SK-N-SH (cell line): ENCODE data around the gene PDE4A. TPM values are rescaled to one million over a fixed set of nuclear protein-coding genes. Genes with fewer than 3 reads are reported as not detected.

Experiments
- CTCF ChIA-PET: fragments of 300-600, 350-600 bp; formaldehyde crosslinking; extraction: SDS; loops from one replicate; lab custom pipeline; 2021; lab: Yijun Ruan, JAX
- POLR2A ChIA-PET: fragments of 350-600 bp; sonication (Branson Sonifier 250); formaldehyde crosslinking; extraction: SDS; loops from one replicate; lab custom pipeline; 2020; ENCODE audit warnings: antibody characterized with exemption, inconsistent platforms; lab: Yijun Ruan, JAX
- DNase-seq: peaks from one replicate; pipeline ENCODE4 v3.0.0; 2012
- H2AFZ ChIP-seq: fragments of 200-600 bp; sonication (generic); 2 replicates; pipeline ENCODE4 v1.8.1; 2016; ENCODE audit warnings: antibody characterized with exemption, mild to moderate bottlenecking, low read depth
- H3F3A ChIP-seq: fragments of 200-600 bp; sonication (generic); replicated peaks from 2 replicates; pipeline ENCODE3; 2016; ENCODE audit warnings: antibody characterized with exemption, mild to moderate bottlenecking; ENCODE audit not compliant: insufficient read depth
- H3K27ac ChIP-seq, 2 experiments: fragments of 200-500 bp in 1 of 2; fragments of 200-600 bp in 1 of 2; sonication (Bioruptor generic) in 1 of 2; sonication (generic), shearing (Covaris generic) in 1 of 2; 2 replicates each; pipeline versions ENCODE4 v1.5.1 to v1.6.1; 2014 to 2016; ENCODE audit warnings: low read depth in 2 of 2, inconsistent platforms in 1 of 2, low read length in 1 of 2, mild to moderate bottlenecking in 1 of 2, mixed read lengths in 1 of 2
- H3K27me3 ChIP-seq: fragments of 200-600 bp; sonication (generic), shearing (Covaris generic); 2 replicates; pipeline ENCODE4 v1.6.1; 2016; ENCODE audit warnings: mixed run types; ENCODE audit not compliant: insufficient read depth
- H3K36me3 ChIP-seq, 2 experiments: fragments of 200-500 bp in 1 of 2; fragments of 200-600 bp in 1 of 2; sonication (Bioruptor generic) in 1 of 2; sonication (generic) in 1 of 2; replicated peaks in 1 of 2; 2 replicates each; pipeline versions ENCODE3 to v1.5.1; 2014 to 2016; ENCODE audit warnings: low read length in 1 of 2, mild to moderate bottlenecking in 1 of 2; ENCODE audit not compliant: insufficient read depth in 2 of 2, control insufficient read depth in 1 of 2
- H3K4me1 ChIP-seq, 2 experiments: fragments of 200-500 bp in 1 of 2; fragments of 200-600 bp in 1 of 2; sonication (Bioruptor generic) in 1 of 2; sonication (generic), shearing (Covaris generic) in 1 of 2; 2 replicates each; pipeline versions ENCODE4 v1.5.1 to v1.6.1; 2014 to 2016; ENCODE audit warnings: low read depth in 1 of 2, low read length in 1 of 2, mixed run types in 1 of 2; ENCODE audit not compliant: insufficient read depth in 2 of 2, control insufficient read depth in 1 of 2
- H3K4me2 ChIP-seq: fragments of 200-600 bp; sonication (generic), shearing (Covaris generic); 2 replicates; pipeline ENCODE4 v1.6.1; 2017; ENCODE audit warnings: mixed run types
- H3K4me3 ChIP-seq, 2 experiments: fragments of 200-500 bp in 1 of 2; fragments of 200-600 bp in 1 of 2; sonication (Bioruptor generic) in 1 of 2; sonication (generic), shearing (Covaris generic) in 1 of 2; 2 replicates each; pipeline versions ENCODE4 v1.5.1 to v1.8.1; 2014 to 2016; ENCODE audit warnings: low read depth in 2 of 2, inconsistent platforms in 1 of 2, low read length in 1 of 2, mild to moderate bottlenecking in 1 of 2, mixed read lengths in 1 of 2, moderate library complexity in 1 of 2
- H3K79me2 ChIP-seq: fragments of 200-600 bp; sonication (generic); 2 replicates; pipeline ENCODE4 v1.8.1; 2017; ENCODE audit warnings: mild to moderate bottlenecking; ENCODE audit not compliant: insufficient read depth
- H3K9ac ChIP-seq: fragments of 200-600 bp; sonication (generic); 2 replicates; pipeline ENCODE4 v1.6.1; 2017; ENCODE audit warnings: mixed run types
- H3K9me2 ChIP-seq: fragments of 200-600 bp; sonication (generic); 2 replicates; pipeline ENCODE4 v1.6.1; 2017; ENCODE audit warnings: mixed run types
- H3K9me3 ChIP-seq: fragments of 200-600 bp; sonication (generic); 2 replicates; pipeline ENCODE4 v1.6.1; 2017; ENCODE audit warnings: mixed run types, mild to moderate bottlenecking, moderate library complexity
- H4K20me1 ChIP-seq: fragments of 200-600 bp; sonication (generic); 2 replicates; pipeline ENCODE4 v1.6.1; 2017; ENCODE audit warnings: mild to moderate bottlenecking, mixed run types; ENCODE audit not compliant: insufficient read depth
- ELF1 ChIP-seq: IDR thresholded peaks from 2 replicates; pipeline ENCODE4 v1.4.0; 2012
- EP300 ChIP-seq, 2 experiments: IDR thresholded peaks; 2 replicates each; pipeline versions ENCODE4 v1.4.0 to v1.6.1; 2012; ENCODE audit warnings: borderline replicate concordance in 1 of 2, low read depth in 1 of 2, low read length in 1 of 2
- FOXJ3 ChIP-seq: sonication (generic); formaldehyde crosslinking; IDR thresholded peaks from 2 replicates; pipeline ENCODE4 v1.5.1; 2020; ENCODE audit warnings: mild to moderate bottlenecking, missing genetic modification reagents
- FOXM1 ChIP-seq: IDR thresholded peaks from 2 replicates; pipeline ENCODE4 v1.4.0; 2012; ENCODE audit warnings: low read depth, mild to moderate bottlenecking
- GABPA ChIP-seq: IDR thresholded peaks from 2 replicates; pipeline ENCODE4 v1.4.0; 2012; ENCODE audit warnings: low read depth, mild to moderate bottlenecking
- JUND ChIP-seq: IDR thresholded peaks from 2 replicates; pipeline ENCODE4 v1.4.0; 2012
- MEF2A ChIP-seq: IDR thresholded peaks from 2 replicates; pipeline ENCODE4 v1.4.0; 2012; ENCODE audit warnings: low read depth, borderline replicate concordance
- MXI1 ChIP-seq: IDR thresholded peaks from 2 replicates; pipeline ENCODE4 v1.6.1; 2012; ENCODE audit warnings: mild to moderate bottlenecking, low read depth, low read length, improper control_type of control experiment
- NFIC ChIP-seq: IDR thresholded peaks from 2 replicates; pipeline ENCODE4 v1.4.0; 2012; ENCODE audit warnings: borderline replicate concordance
- NRF1 ChIP-seq: IDR thresholded peaks from 2 replicates; pipeline ENCODE4 v1.6.1; 2012; ENCODE audit warnings: low read depth, mild to moderate bottlenecking, low read length
- POLR2AphosphoS5 ChIP-seq: IDR thresholded peaks from 2 replicates; pipeline ENCODE4 v1.6.1; 2012; ENCODE audit warnings: low read depth, low read length
- RAD21 ChIP-seq: IDR thresholded peaks from 2 replicates; pipeline ENCODE4 v1.6.1; 2012; ENCODE audit warnings: mild to moderate bottlenecking, low read length
- RCOR1 ChIP-seq: fragments of 150-350 bp; IDR thresholded peaks from 2 replicates; pipeline ENCODE4 v1.6.1; 2017; ENCODE audit warnings: antibody characterized with exemption, low read length
- RFX5 ChIP-seq: IDR thresholded peaks from 2 replicates; pipeline ENCODE4 v1.6.1; 2012; ENCODE audit warnings: mild to moderate bottlenecking, improper control_type of control experiment, low read length
- SIN3A ChIP-seq: IDR thresholded peaks from 2 replicates; pipeline ENCODE4 v1.6.1; 2012; ENCODE audit warnings: low read depth, mild to moderate bottlenecking, low read length, moderate library complexity, borderline replicate concordance
- TAF1 ChIP-seq: IDR thresholded peaks from 2 replicates; pipeline ENCODE4 v1.6.1; 2012; ENCODE audit warnings: low read depth, mild to moderate bottlenecking, low read length, moderate library complexity, borderline replicate concordance
- TEAD4 ChIP-seq: IDR thresholded peaks from 2 replicates; pipeline ENCODE4 v1.4.0; 2012; ENCODE audit warnings: mild to moderate bottlenecking, borderline replicate concordance; ENCODE audit not compliant: insufficient read depth
- USF1 ChIP-seq: IDR thresholded peaks from 2 replicates; pipeline ENCODE4 v1.4.0; 2012; ENCODE audit warnings: low read depth, borderline replicate concordance
- YY1 ChIP-seq: IDR thresholded peaks from 2 replicates; pipeline ENCODE4 v1.4.0; 2012; ENCODE audit warnings: low read depth, mild to moderate bottlenecking
- WGBS: methylation state at CpG from one replicate; pipeline ENCODE4 v1.1.6; 2017; ENCODE audit warnings: low lambda C conversion rate; 5-methylcytosine and 5-hydroxymethylcytosine counted together
- polyA plus RNA-seq, 3 experiments: library from polyadenylated mRNA; depleted of rRNA; stranded (reverse); fragments of >200 nt; gene quantifications; 2 replicates each; pipeline ENCODE4 v1.2.3, GENCODE V29; 2012
- TF ChIP-seq, protein P1 (sequence below): fragments of 150-350 bp; IDR thresholded peaks from 2 replicates; pipeline ENCODE4 v1.6.1; 2016; ENCODE audit warnings: mild to moderate bottlenecking, low read depth, low read length
- TF ChIP-seq, protein P2 (sequence below): IDR thresholded peaks from 2 replicates; pipeline ENCODE4 v1.4.0; 2012; ENCODE audit warnings: low read depth
- TF ChIP-seq, protein P3 (sequence below): fragments of 150-350 bp; IDR thresholded peaks from 2 replicates; pipeline ENCODE4 v1.6.1; 2017; ENCODE audit warnings: antibody characterized with exemption, low read length, low read depth, borderline replicate concordance

The PDE4A gene
- polyA plus RNA-seq, 1 of the 3 experiments (the other 2 are of a cell fraction): 2.9 TPM

- H3K9ac ChIP-seq: peak overlapping the region; percentile 56; the same call in 1 of the 2 replicates
Observed at GRCh38 chr19:10416083-10416379, 4.3 kb upstream of the PDE4A start.

DNA sequence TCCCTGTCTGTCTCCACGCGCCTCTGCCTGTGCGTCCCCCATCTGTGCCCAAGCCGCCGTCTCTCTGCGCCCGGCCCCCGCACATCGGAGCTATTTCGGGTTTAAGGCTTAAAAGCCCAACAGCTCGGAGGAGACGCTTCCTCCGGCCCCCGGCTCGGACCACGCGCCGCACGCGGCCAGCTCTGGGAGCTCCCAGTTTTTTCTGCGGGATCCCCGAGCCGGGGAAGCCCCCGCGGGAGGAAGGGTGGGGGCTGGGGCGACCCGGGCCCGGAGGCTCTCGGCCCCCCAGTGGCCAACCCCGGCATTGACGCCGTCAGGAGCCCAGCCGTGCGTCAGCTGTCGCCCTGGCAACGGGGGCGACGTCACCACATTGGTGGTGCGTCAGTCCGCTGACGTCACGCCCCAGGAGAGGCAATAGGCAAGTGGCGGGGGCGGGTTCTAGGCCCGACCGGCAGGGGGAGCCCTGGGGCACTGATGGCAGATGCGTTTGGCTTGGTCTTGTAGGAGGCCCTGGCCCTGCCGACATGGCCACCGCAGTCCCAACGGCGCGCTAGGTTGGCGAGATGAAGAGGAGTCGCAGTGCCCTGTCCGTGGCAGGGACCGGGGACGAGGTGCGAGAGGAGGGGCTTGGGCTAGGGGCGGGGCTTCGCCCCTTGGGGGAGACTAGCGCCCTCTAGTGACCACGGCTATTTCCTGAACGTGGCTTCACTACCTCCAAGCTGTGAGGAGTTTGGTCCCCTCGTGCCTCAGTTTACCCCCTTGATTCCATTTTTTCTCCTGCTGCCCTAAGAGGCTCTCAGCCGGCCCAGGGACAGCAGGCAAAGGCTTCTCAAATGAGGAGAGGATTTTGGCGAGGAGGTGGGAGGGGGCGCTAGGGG, 3.7 kb upstream of the PDE4A start:
- peak; percentile 99 for DNase-seq
- H2AFZ ChIP-seq: peak overlapping the region; percentile 90; the same call in 1 of the 2 replicates
- no peaks in the 10 kb centered on the region for H3K36me3 ChIP-seq
- peak overlapping the region; percentile 56 to 64 for H3K4me3 ChIP-seq
- peak overlapping the region; percentile 84 for H3K4me2 ChIP-seq
- H3F3A ChIP-seq: peaks cover 21% of the 10 kb centered on the region
- CTCF ChIA-PET: interaction anchor here (0.6 to 11.8 kb wide), 49 partner anchors 12 to 1024 kb away, joined by 3 to 313 read pairs (median 4); partner anchors contain the start of genes CDC37, ICAM1, ICAM4 and ICAM5
- POLR2A ChIA-PET: interaction anchor here (1.8 kb wide), 1 partner anchor 11 kb away, joined by 9 read pairs; no protein-coding TSS in a partner anchor
- peak overlapping the region; percentile 56; the same call in 1 of the 2 replicates for H3K9ac ChIP-seq
- H3K27me3 ChIP-seq: peaks cover 37% of the 10 kb centered on the region
- no peaks in the 10 kb centered on the region for H3K9me2 ChIP-seq
- H3K4me1 ChIP-seq: peaks cover 5 to 10% of the 10 kb centered on the region in 2 experiments; a peak in 1 of 4 replicates
- no peaks in the 10 kb centered on the region for H3K79me2 ChIP-seq
- no peak overlapping the region for H3K27ac ChIP-seq
- no peaks in the 10 kb centered on the region for H3K9me3 ChIP-seq
- no peaks in the 10 kb centered on the region for H4K20me1 ChIP-seq
- 9% methylated on average over 29 of the region's 67 CpGs for WGBS
- no peak for TF ChIP-seq MEF2A
- TF ChIP-seq RCOR1: peak; percentile 91
- TF ChIP-seq, protein P1, sequence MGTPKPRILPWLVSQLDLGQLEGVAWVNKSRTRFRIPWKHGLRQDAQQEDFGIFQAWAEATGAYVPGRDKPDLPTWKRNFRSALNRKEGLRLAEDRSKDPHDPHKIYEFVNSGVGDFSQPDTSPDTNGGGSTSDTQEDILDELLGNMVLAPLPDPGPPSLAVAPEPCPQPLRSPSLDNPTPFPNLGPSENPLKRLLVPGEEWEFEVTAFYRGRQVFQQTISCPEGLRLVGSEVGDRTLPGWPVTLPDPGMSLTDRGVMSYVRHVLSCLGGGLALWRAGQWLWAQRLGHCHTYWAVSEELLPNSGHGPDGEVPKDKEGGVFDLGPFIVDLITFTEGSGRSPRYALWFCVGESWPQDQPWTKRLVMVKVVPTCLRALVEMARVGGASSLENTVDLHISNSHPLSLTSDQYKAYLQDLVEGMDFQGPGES: no peak
- TF ChIP-seq JUND: no peak
- 0 out of 2 replicates have a peak, but pooled peaks have one; percentile 59 for TF ChIP-seq MXI1
- TF ChIP-seq YY1: 0 out of 2 replicates have a peak, but pooled peaks have one; percentile 29
- TF ChIP-seq, protein P2, sequence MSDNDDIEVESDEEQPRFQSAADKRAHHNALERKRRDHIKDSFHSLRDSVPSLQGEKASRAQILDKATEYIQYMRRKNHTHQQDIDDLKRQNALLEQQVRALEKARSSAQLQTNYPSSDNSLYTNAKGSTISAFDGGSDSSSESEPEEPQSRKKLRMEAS: no peak
- peak; percentile 38; the same call in 1 of the 2 replicates for TF ChIP-seq USF1
- TF ChIP-seq FOXM1: no peak
- no peak for TF ChIP-seq NRF1
- peak; percentile 21; the same call in 1 of the 2 replicates for TF ChIP-seq RAD21
- TF ChIP-seq EP300 (IDR thresholded peaks at IDR 0.05; ENCODE audit: borderline replicate concordance in 1 of 2, low read depth in 1 of 2, low read length in 1 of 2): no peak
- no peak for TF ChIP-seq TEAD4
- TF ChIP-seq ELF1: no peak
- TF ChIP-seq RFX5: peak; percentile 83
- no peak for TF ChIP-seq FOXJ3 (CRISPR knock-in tag)

More at GRCh38 chr19:10416083-10416379, 4.3 kb upstream of the PDE4A start:
- Histone ChIP-seq H3K4me1 (peaks cover 5 to 10% of the 10 kb centered on the region in 2 experiments; a peak in 1 of 4 replicates), H2AFZ (peak overlapping the region; percentile 90; the same call in 1 of the 2 replicates), H3K79me2 (no peaks in the 10 kb centered on the region), H3F3A (peaks cover 21% of the 10 kb centered on the region), H4K20me1 (no peaks in the 10 kb centered on the region), H3K9me2 (no peaks in the 10 kb centered on the region), H3K9me3 (no peaks in the 10 kb centered on the region), H3K27me3 (peaks cover 31% of the 10 kb centered on the region), H3K27ac (no peak overlapping the region), H3K4me3 (peak overlapping the region; percentile 56 to 64), H3K4me2 (peak overlapping the region; percentile 84), H3K36me3 (no peaks in the 10 kb centered on the region)
- CTCF ChIA-PET: interaction anchor here (0.6 to 11.8 kb wide), 39 partner anchors 11 to 1025 kb away, joined by 3 to 313 read pairs (median 4); partner anchors contain the start of genes CDC37, ICAM1, ICAM4 and ICAM5
- DNase-seq: no peak
- POLR2A ChIA-PET: interaction anchor here (1.8 kb wide), 1 partner anchor 11 kb away, joined by 9 read pairs; no protein-coding TSS in a partner anchor
- 0% methylated on average over 7 of the region's 9 CpGs for WGBS
- TF ChIP-seq TAF1: no peak
- TF ChIP-seq, protein P3, sequence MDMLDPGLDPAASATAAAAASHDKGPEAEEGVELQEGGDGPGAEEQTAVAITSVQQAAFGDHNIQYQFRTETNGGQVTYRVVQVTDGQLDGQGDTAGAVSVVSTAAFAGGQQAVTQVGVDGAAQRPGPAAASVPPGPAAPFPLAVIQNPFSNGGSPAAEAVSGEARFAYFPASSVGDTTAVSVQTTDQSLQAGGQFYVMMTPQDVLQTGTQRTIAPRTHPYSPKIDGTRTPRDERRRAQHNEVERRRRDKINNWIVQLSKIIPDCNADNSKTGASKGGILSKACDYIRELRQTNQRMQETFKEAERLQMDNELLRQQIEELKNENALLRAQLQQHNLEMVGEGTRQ: no peak
- TF ChIP-seq POLR2AphosphoS5: no peak
- no peak for TF ChIP-seq SIN3A
- TF ChIP-seq, protein P2: no peak
- no peak for TF ChIP-seq GABPA
- no peak for TF ChIP-seq NFIC
- no peak for TF ChIP-seq ELF1
- TF ChIP-seq EP300 (IDR thresholded peaks at IDR 0.05; ENCODE audit: borderline replicate concordance in 1 of 2, low read depth in 1 of 2, low read length in 1 of 2): no peak
